WTC11 (cell line): ENCODE results near the gene SVIL. TPM values are rescaled to one million over a fixed set of nuclear protein-coding genes. Genes with fewer than 3 reads are reported as not detected.
A peak's percentile ranks its signal among the peaks of the same experiment; 100 is the strongest.
"Not testable (repeated sequence)": the region's sequence is repeated elsewhere in the genome, so short reads cannot be mapped to it uniquely, and the experiment has no call there.

Experiments
- ATAC-seq: fragments of 200-7000 bp; cut with Tn5 transposase; 2 replicates; pipeline ENCODE4 v1.10.0; 2021; ENCODE audit warnings: mild to moderate bottlenecking, moderate library complexity
- CTCF ChIA-PET: fragments of 300-600 bp; sonication (Branson Sonifier 250); formaldehyde crosslinking; loops from one replicate; lab custom pipeline; 2021; ENCODE audit warnings: antibody characterized with exemption; lab: Charles Lee
- POLR2A ChIA-PET: fragments of 350-600 bp; sonication (Branson Sonifier 250); formaldehyde crosslinking; loops from one replicate; lab custom pipeline; 2021; ENCODE audit warnings: antibody characterized with exemption; lab: Charles Lee
- DNase-seq: peaks from one replicate; pipeline ENCODE4 v3.0.0; 2021; ENCODE audit warnings: low spot score
- H3K27ac Mint-ChIP-seq: 2 replicates; pipeline ENCODE4 v1.8.0; 2021; ENCODE audit warnings: mixed read lengths
- H3K27me3 Mint-ChIP-seq: 2 replicates; pipeline ENCODE4 v1.8.0; 2021; ENCODE audit warnings: low read depth, mild to moderate bottlenecking, moderate library complexity, mixed read lengths
- H3K36me3 Mint-ChIP-seq: 2 replicates; pipeline ENCODE4 v1.8.0; 2021; ENCODE audit warnings: mixed read lengths
- H3K4me1 Mint-ChIP-seq: 2 replicates; pipeline ENCODE4 v1.8.0; 2022; ENCODE audit warnings: mixed read lengths
- H3K4me3 Mint-ChIP-seq: 2 replicates; pipeline ENCODE4 v1.8.0; 2021; ENCODE audit warnings: mild to moderate bottlenecking, moderate library complexity, mixed read lengths
- H3K9me3 Mint-ChIP-seq: 2 replicates; pipeline ENCODE4 v1.8.0; 2021; ENCODE audit warnings: mixed read lengths
- AFF4 ChIP-seq: sonication (generic); formaldehyde crosslinking; IDR thresholded peaks from 2 replicates; pipeline ENCODE4 v1.8.1; 2023; ENCODE audit warnings: mild to moderate bottlenecking, missing genetic modification reagents, borderline replicate concordance
- CBFB ChIP-seq: sonication (generic); formaldehyde crosslinking; IDR thresholded peaks from 2 replicates; pipeline ENCODE4 v1.8.1; 2022; ENCODE audit warnings: mild to moderate bottlenecking, low read depth, missing genetic modification reagents
- ESRRA ChIP-seq: sonication (generic); formaldehyde crosslinking; IDR thresholded peaks from 2 replicates; pipeline ENCODE4 v1.8.1; 2022; ENCODE audit warnings: mild to moderate bottlenecking, missing genetic modification reagents, borderline replicate concordance
- FOXK1 ChIP-seq: sonication (generic); formaldehyde crosslinking; IDR thresholded peaks from 2 replicates; pipeline ENCODE4 v1.8.0; 2022; ENCODE audit warnings: mild to moderate bottlenecking, moderate library complexity, missing genetic modification reagents
- GRHL2 ChIP-seq: fragments of 250-450 bp; sonication (Bioruptor Pico); IDR thresholded peaks from 2 replicates; pipeline ENCODE4 v1.8.0; 2022; ENCODE audit warnings: mild to moderate bottlenecking, moderate library complexity; ENCODE audit not compliant: insufficient replicate concordance, severe bottlenecking
- HMGA2 ChIP-seq: fragments of 250-450 bp; sonication (Bioruptor Pico); IDR thresholded peaks from 2 replicates; pipeline ENCODE4 v1.4.0; 2021; ENCODE audit warnings: mild to moderate bottlenecking, moderate library complexity
- JUN ChIP-seq: sonication (generic); formaldehyde crosslinking; IDR thresholded peaks from 2 replicates; pipeline ENCODE4 v1.8.0; 2023; ENCODE audit warnings: mild to moderate bottlenecking, missing genetic modification reagents
- MXD4 ChIP-seq: fragments of 250-450 bp; sonication (Bioruptor Pico); IDR thresholded peaks from 2 replicates; pipeline ENCODE4 v1.8.0; 2021; ENCODE audit warnings: mild to moderate bottlenecking, moderate library complexity, borderline replicate concordance
- SOX15 ChIP-seq: fragments of 250-450 bp; sonication (Bioruptor Pico); IDR thresholded peaks from 2 replicates; pipeline ENCODE4 v1.9.0; 2021; ENCODE audit warnings: mild to moderate bottlenecking
- USF2 ChIP-seq: sonication (generic); formaldehyde crosslinking; IDR thresholded peaks from 2 replicates; pipeline ENCODE4 v1.8.1; 2023; ENCODE audit warnings: mild to moderate bottlenecking, missing genetic modification reagents, moderate library complexity
- ZBTB43 ChIP-seq: sonication (generic); formaldehyde crosslinking; IDR thresholded peaks from 2 replicates; pipeline ENCODE4 v1.8.1; 2023; ENCODE audit warnings: mild to moderate bottlenecking, missing genetic modification reagents
- ZNF423 ChIP-seq: fragments of 250-450 bp; sonication (Bioruptor Pico); IDR thresholded peaks from 2 replicates; pipeline ENCODE4 v2.1.2; 2022; ENCODE audit warnings: mild to moderate bottlenecking, moderate library complexity
- ZNF671 ChIP-seq: fragments of 250-450 bp; sonication (Bioruptor Pico); IDR thresholded peaks from 2 replicates; pipeline ENCODE4 v1.8.0; 2021; ENCODE audit warnings: mild to moderate bottlenecking
- total RNA-seq: library from RNA; stranded (reverse); gene quantifications from 3 replicates; pipeline ENCODE4 v1.2.3, GENCODE V29; 2021
- TF ChIP-seq, protein P1 (sequence below): sonication (generic); formaldehyde crosslinking; IDR thresholded peaks from 2 replicates; pipeline ENCODE4 v1.8.0; 2022; ENCODE audit warnings: mild to moderate bottlenecking, missing genetic modification reagents
- TF ChIP-seq, protein P2 (sequence below): fragments of 250-450 bp; sonication (Bioruptor Pico); IDR thresholded peaks from 2 replicates; pipeline ENCODE4 v1.9.0; 2021; ENCODE audit warnings: moderate library complexity, mild to moderate bottlenecking, inconsistent platforms, borderline replicate concordance
- TF ChIP-seq, protein P3 (sequence below): fragments of 250-450 bp; sonication (Bioruptor Pico); conservative IDR thresholded peaks from 2 replicates; pipeline ENCODE4 v1.9.0; 2021; ENCODE audit warnings: mild to moderate bottlenecking

SVIL gene
- total RNA-seq, 1 experiment from 2014 or later = 27.1 TPM

DNA sequence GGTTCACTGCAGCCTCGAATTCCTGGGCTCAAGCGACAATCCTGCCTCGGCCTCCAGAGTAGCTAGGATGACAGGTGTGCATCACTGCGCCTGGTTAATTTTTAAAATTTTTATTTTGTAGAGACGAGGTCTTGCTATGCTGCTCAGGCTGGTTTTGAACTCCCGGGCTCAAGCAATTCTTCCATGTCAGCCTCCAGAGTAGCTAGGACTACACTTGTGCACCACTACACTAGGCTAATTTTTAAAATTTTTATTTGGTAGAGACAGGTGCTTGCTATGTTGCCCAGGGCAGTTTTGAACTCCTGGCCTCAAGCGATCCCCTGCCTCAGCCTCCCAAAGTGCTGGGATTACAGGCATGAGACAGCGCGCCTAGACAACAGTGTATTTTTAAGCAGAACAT, 120.5 kb downstream of the SVIL start:
- CTCF ChIA-PET = interaction anchor here (1.0 to 3.7 kb wide), 6 partner anchors 16 to 240 kb away, joined by 3 to 20 read pairs (median 5); no protein-coding TSS in a partner anchor
- Mint-ChIP-seq H3K27me3 (no peaks in the 10 kb centered on the region), H3K36me3 (peaks cover 12% of the 10 kb centered on the region; the same call in 1 of the 2 replicates), H3K27ac (no peak overlapping the region), H3K4me1 (peaks cover 14% of the 10 kb centered on the region), H3K4me3 (no peak overlapping the region), H3K9me3 (no peaks in the 10 kb centered on the region)
- ATAC-seq (no peak), DNase-seq (no peak)
- POLR2A ChIA-PET = no interaction called here
- TF ChIP-seq HMGA2 (CRISPR knock-in tag) = 0 out of 2 replicates have a peak, but pooled peaks have one; percentile 0
- TF ChIP-seq, protein P1, sequence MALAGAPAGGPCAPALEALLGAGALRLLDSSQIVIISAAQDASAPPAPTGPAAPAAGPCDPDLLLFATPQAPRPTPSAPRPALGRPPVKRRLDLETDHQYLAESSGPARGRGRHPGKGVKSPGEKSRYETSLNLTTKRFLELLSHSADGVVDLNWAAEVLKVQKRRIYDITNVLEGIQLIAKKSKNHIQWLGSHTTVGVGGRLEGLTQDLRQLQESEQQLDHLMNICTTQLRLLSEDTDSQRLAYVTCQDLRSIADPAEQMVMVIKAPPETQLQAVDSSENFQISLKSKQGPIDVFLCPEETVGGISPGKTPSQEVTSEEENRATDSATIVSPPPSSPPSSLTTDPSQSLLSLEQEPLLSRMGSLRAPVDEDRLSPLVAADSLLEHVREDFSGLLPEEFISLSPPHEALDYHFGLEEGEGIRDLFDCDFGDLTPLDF (CRISPR knock-in tag) = no peak

DNA sequence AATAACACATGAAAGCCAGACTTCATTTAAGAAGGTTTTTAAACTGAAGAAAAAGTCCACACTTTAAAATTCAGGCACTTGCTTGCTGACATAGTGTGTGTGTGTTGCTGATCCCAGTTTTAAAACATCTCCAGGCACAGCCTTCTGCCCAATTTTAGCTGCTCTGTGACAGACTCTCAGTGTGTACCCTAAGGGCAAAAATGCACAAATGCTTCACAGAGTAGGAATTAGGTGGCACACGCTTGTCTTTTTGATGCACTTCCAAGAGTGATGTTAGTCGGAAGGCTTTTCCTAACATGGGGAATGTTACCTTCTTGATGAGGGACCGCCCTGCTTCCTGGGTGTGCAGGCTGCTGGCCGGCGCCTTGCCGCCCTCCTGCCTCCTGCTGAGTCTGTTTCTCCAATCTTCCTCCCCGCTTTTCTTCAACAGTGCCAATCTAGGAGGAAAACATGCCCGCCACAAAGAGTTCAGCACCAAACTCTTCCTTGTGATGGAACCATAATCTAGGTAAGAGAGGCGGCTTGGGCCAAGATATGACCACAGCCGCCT, 122.3 kb downstream of the SVIL start:
- peaks cover 8% of the 10 kb centered on the region; the same call in 1 of the 2 replicates for H3K36me3 Mint-ChIP-seq

GRCh38 chr10:29511806-29512205, 123.0 kb downstream of the SVIL start:
- POLR2A ChIA-PET, H3K27ac Mint-ChIP-seq, ATAC-seq, H3K27me3 Mint-ChIP-seq, H3K4me3 Mint-ChIP-seq, H3K36me3 Mint-ChIP-seq, DNase-seq, H3K9me3 Mint-ChIP-seq: not testable (repeated sequence)
- CTCF ChIA-PET = interaction anchor here (0.7 kb wide), 1 partner anchor 24 kb away, joined by 3 read pairs; no protein-coding TSS in a partner anchor
- peaks cover 11% of the 10 kb centered on the region for H3K4me1 Mint-ChIP-seq

More for the DNA sequence above, 122.3 kb downstream of the SVIL start:
- no peak for DNase-seq
- no peak for ATAC-seq
- no peaks in the 10 kb centered on the region for H3K27me3 Mint-ChIP-seq
- peaks cover 10% of the 10 kb centered on the region for H3K4me1 Mint-ChIP-seq
- H3K27ac Mint-ChIP-seq = no peak overlapping the region
- H3K4me3 Mint-ChIP-seq = no peak overlapping the region
- ChIA-PET CTCF (interaction anchor here (0.7 to 3.7 kb wide), 16 partner anchors 10 to 437 kb away, joined by 3 to 20 read pairs (median 4); no protein-coding TSS in a partner anchor), POLR2A (no interaction called here)
- H3K9me3 Mint-ChIP-seq = no peaks in the 10 kb centered on the region
- TF ChIP-seq GRHL2 (CRISPR knock-in tag) (no peak), CBFB (CRISPR knock-in tag) (no peak), ESRRA (no peak), MXD4 (CRISPR knock-in tag) (no peak), ZNF423 (CRISPR knock-in tag) (no peak), SOX15 (CRISPR knock-in tag) (no peak), ZBTB43 (no peak), AFF4 (CRISPR knock-in tag) (no peak), JUN (no peak), FOXK1 (CRISPR knock-in tag) (no peak), USF2 (CRISPR knock-in tag) (no peak), ZNF671 (CRISPR knock-in tag) (no peak)
- TF ChIP-seq, protein P2, sequence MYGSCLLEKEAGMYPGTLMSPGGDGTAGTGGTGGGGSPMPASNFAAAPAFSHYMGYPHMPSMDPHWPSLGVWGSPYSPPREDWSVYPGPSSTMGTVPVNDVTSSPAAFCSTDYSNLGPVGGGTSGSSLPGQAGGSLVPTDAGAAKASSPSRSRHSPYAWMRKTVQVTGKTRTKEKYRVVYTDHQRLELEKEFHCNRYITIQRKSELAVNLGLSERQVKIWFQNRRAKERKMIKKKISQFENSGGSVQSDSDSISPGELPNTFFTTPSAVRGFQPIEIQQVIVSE = no peak
- TF ChIP-seq, protein P3, sequence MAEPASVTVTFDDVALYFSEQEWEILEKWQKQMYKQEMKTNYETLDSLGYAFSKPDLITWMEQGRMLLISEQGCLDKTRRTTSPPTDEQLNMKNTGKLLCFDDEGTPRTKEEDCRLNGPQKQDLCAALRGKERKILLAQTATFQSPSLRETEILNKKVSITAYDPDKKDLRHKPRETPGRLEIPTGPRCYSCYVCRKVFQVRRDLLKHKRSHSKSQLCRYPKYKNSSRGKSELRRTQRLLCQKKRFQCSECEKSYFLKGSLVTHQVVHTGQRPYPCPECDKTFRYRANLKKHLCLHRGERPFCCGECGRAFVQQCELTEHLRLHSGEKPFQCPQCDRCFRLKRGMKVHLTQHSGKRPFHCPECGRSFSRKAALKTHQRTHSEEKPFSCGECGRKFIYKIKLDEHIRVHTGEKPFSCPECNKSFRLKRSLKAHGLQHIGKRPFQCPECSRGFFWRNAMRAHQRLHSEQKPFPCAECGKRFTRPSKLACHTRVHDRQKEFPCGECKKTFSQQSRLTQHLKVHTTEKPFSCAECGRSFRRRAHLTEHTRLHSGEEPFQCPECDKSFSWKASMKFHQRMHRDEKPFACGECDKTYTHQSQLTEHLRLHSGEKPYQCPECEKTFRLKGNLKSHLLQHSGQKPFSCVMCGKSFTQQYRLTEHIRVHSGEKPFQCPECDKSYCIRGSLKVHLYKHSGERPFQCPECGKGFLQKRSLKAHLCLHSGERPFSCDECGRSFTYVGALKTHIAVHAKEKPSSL = no peak

GRCh38 chr10:29510483-29511157, 124.2 kb downstream of the SVIL start:
- H3K9me3 Mint-ChIP-seq, H3K4me3 Mint-ChIP-seq, H3K27ac Mint-ChIP-seq, DNase-seq, H3K27me3 Mint-ChIP-seq, H3K36me3 Mint-ChIP-seq, POLR2A ChIA-PET, ATAC-seq: not testable (repeated sequence)
- CTCF ChIA-PET = interaction anchor here (1.7 kb wide), 1 partner anchor 14 kb away, joined by 11 read pairs; no protein-coding TSS in a partner anchor
- H3K4me1 Mint-ChIP-seq = peaks cover 11% of the 10 kb centered on the region
